Esophagus (tissue), 2 donors: Measurements from ENCODE around the gene TARS3. TPM values are rescaled to one million over a fixed set of nuclear protein-coding genes. Genes with fewer than 3 reads are reported as not detected.

Experiments
- H3K27ac ChIP-seq, 2 donors: one replicate each; pipeline ENCODE4 v1.5.1; 2013; ENCODE audit warnings: low read depth in 2 of 2, mild to moderate bottlenecking in 2 of 2, inconsistent platforms in 1 of 2, low read length in 1 of 2, moderate library complexity in 1 of 2
- H3K27me3 ChIP-seq, 2 donors: one replicate each; pipeline ENCODE4 v1.6.1; 2013; ENCODE audit warnings: low read length in 2 of 2, control low read depth in 1 of 2, mild to moderate bottlenecking in 1 of 2; ENCODE audit not compliant: insufficient read depth in 2 of 2, control insufficient read depth in 1 of 2
- H3K36me3 ChIP-seq, 2 donors: one replicate each; pipeline ENCODE4 v1.6.1; 2013; ENCODE audit warnings: low read length in 1 of 2; ENCODE audit not compliant: control insufficient read depth in 2 of 2, insufficient read depth in 2 of 2
- H3K4me1 ChIP-seq, 2 donors: one replicate each; pipeline ENCODE4 v1.6.1; 2013; ENCODE audit warnings: low read length in 1 of 2; ENCODE audit not compliant: control insufficient read depth in 2 of 2, insufficient read depth in 2 of 2
- H3K4me3 ChIP-seq, 2 donors: one replicate each; pipeline ENCODE4 v1.5.1; 2013; ENCODE audit warnings: low read length in 2 of 2, mild to moderate bottlenecking in 2 of 2, low read depth in 1 of 2, moderate library complexity in 1 of 2
- H3K9me3 ChIP-seq, 2 donors: one replicate each; pipeline ENCODE4 v1.6.1; 2013; ENCODE audit warnings: mild to moderate bottlenecking in 2 of 2, low read depth in 1 of 2, low read length in 1 of 2, moderate library complexity in 1 of 2; ENCODE audit not compliant: control insufficient read depth in 2 of 2, insufficient read depth in 1 of 2
- WGBS, 2 donors: extraction: QIAGEN DNeasy Blood & Tissue Kit; methylation state at CpG; one replicate each; pipeline ENCODE4 v1.1.7; 2013; 5-methylcytosine and 5-hydroxymethylcytosine counted together
- polyA plus RNA-seq, 2 donors: library from polyadenylated mRNA; stranded (reverse); fragments of 200-250 nt; gene quantifications; one replicate each; pipeline ENCODE4 v1.2.3, GENCODE V29; 2013
- donor health status: healthy with polysubstance abuse.
- donor health status: Bipolar disorder and iron deficiency.

The TARS3 gene
- polyA plus RNA-seq, 2 donors, result 3.2 to 4.2 TPM

GRCh38 chr15:101733545-101733944 is 9.3 kb upstream of the TARS3 start:
- H3K36me3 ChIP-seq, result no peaks in the 10 kb centered on the region
- WGBS, 2 donors, result 88 to 93% methylated on average over 2 of the region's 2 CpGs
- no peak overlapping the region for H3K4me3 ChIP-seq
- H3K27me3 ChIP-seq, result no peaks in the 10 kb centered on the region
- H3K27ac ChIP-seq, result no peak overlapping the region
- no peaks in the 10 kb centered on the region for H3K4me1 ChIP-seq
- H3K9me3 ChIP-seq, result no peaks in the 10 kb centered on the region

- 86 to 89% methylated on average over 3 of the region's 3 CpGs for WGBS, 2 donors
- H3K4me3 ChIP-seq, result no peak overlapping the region
- no peaks in the 10 kb centered on the region for H3K36me3 ChIP-seq
- H3K27ac ChIP-seq, result no peak overlapping the region
- no peaks in the 10 kb centered on the region for H3K9me3 ChIP-seq
- no peaks in the 10 kb centered on the region for H3K4me1 ChIP-seq
- no peaks in the 10 kb centered on the region for H3K27me3 ChIP-seq
These were observed 8.5 kb upstream of the TARS3 start for GRCh38 chr15:101732772-101733171.

GRCh38 chr15:101731746-101732145 is 7.5 kb upstream of the TARS3 start:
- H3K9me3 ChIP-seq, result no peaks in the 10 kb centered on the region
- H3K4me3 ChIP-seq, result no peak overlapping the region
- no peaks in the 10 kb centered on the region for H3K36me3 ChIP-seq
- WGBS, 2 donors, result 65 to 71% methylated on average over 6 of the region's 6 CpGs
- H3K27me3 ChIP-seq, result no peaks in the 10 kb centered on the region
- H3K27ac ChIP-seq, result no peak overlapping the region
- no peaks in the 10 kb centered on the region for H3K4me1 ChIP-seq

- Histone ChIP-seq H3K36me3 (no peaks in the 10 kb centered on the region), H3K4me1 (no peaks in the 10 kb centered on the region), H3K4me3 (no peak overlapping the region), H3K27ac (no peak overlapping the region), H3K27me3 (no peaks in the 10 kb centered on the region), H3K9me3 (no peaks in the 10 kb centered on the region)
- 68 to 73% methylated on average over 1 of the region's 1 CpG for WGBS, 2 donors
These were observed 2.9 kb upstream of the TARS3 start for GRCh38 chr15:101727186-101727585.

- 82 to 85% methylated on average over 2 of the region's 2 CpGs for WGBS, 2 donors
- H3K27me3 ChIP-seq, result no peaks in the 10 kb centered on the region
- peaks cover 0 to 4% of the 10 kb centered on the region in 2 donors for H3K36me3 ChIP-seq
- no peak overlapping the region for H3K4me3 ChIP-seq
- H3K4me1 ChIP-seq, result no peaks in the 10 kb centered on the region
- no peak overlapping the region for H3K27ac ChIP-seq
- no peaks in the 10 kb centered on the region for H3K9me3 ChIP-seq
These were observed 800 bp upstream of the TARS3 start for GRCh38 chr15:101725073-101725472.

- Histone ChIP-seq H3K36me3 (peaks cover 0 to 4% of the 10 kb centered on the region in 2 donors), H3K9me3 (no peaks in the 10 kb centered on the region), H3K27me3 (no peaks in the 10 kb centered on the region), H3K27ac (peak overlapping the region; percentile 28 to 51), H3K4me1 (no peaks in the 10 kb centered on the region), H3K4me3 (no peak overlapping the region)
- 32 to 33% methylated on average over 8 of the region's 8 CpGs for WGBS, 2 donors
These were observed 367 bp upstream of the TARS3 start for GRCh38 chr15:101724675-101725005.

GRCh38 chr15:101723171-101723873 is 951 bp downstream of the TARS3 start:
- Histone ChIP-seq H3K27me3 (no peaks in the 10 kb centered on the region), H3K4me1 (no peaks in the 10 kb centered on the region), H3K9me3 (no peaks in the 10 kb centered on the region), H3K4me3 (peak overlapping the region; percentile 49 to 81), H3K27ac (peak overlapping the region; percentile 86 to 88), H3K36me3 (peaks cover 4 to 8% of the 10 kb centered on the region in 2 donors)
- WGBS, 2 donors, result 5 to 6% methylated on average over 8 of the region's 8 CpGs

- no peaks in the 10 kb centered on the region for H3K9me3 ChIP-seq
- H3K4me3 ChIP-seq, result no peak overlapping the region
- no peak overlapping the region for H3K27ac ChIP-seq
- peaks cover 4 to 8% of the 10 kb centered on the region in 2 donors for H3K36me3 ChIP-seq
- H3K4me1 ChIP-seq, result no peaks in the 10 kb centered on the region
- WGBS, 2 donors, result 90 to 93% methylated on average over 3 of the region's 3 CpGs
- no peaks in the 10 kb centered on the region for H3K27me3 ChIP-seq
These were observed 5.4 kb downstream of the TARS3 start for GRCh38 chr15:101718896-101719295.

GRCh38 chr15:101712078-101712477 is 12.2 kb downstream of the TARS3 start:
- H3K4me1 ChIP-seq, result no peaks in the 10 kb centered on the region
- H3K27ac ChIP-seq, result no peak overlapping the region
- no peak overlapping the region for H3K4me3 ChIP-seq
- H3K36me3 ChIP-seq, result peaks cover 2 to 23% of the 10 kb centered on the region in 2 donors
- no peaks in the 10 kb centered on the region for H3K27me3 ChIP-seq
- 84 to 92% methylated on average over 6 of the region's 6 CpGs for WGBS, 2 donors
- H3K9me3 ChIP-seq, result no peaks in the 10 kb centered on the region

- Histone ChIP-seq H3K27ac (no peak overlapping the region), H3K27me3 (no peaks in the 10 kb centered on the region), H3K4me3 (no peak overlapping the region), H3K4me1 (no peaks in the 10 kb centered on the region), H3K9me3 (no peaks in the 10 kb centered on the region), H3K36me3 (peaks cover 2 to 26% of the 10 kb centered on the region in 2 donors)
- WGBS, 2 donors, result 81 to 86% methylated on average over 6 of the region's 6 CpGs
These were observed 13.5 kb downstream of the TARS3 start for GRCh38 chr15:101710806-101711205.
